Stimulated activated CD4-positive, alpha-beta T cell treated with anti-CD3 and anti-CD28 coated beads, Interleukin-15, amount 100 ng/mL, for 48 hours (primary cell): ENCODE results near the gene ASTN2.
A peak's percentile ranks its signal among the peaks of the same experiment; 100 is the strongest.

Experiments used
- DNase-seq, 2 donors: peaks; one replicate each; pipeline ENCODE4 v3.0.0-alpha.2; 2020; ENCODE audit warnings: low read depth in 2 of 2

Gene ASTN2

GRCh38 chr9:116627433-116627832 is 787.4 kb downstream of the ASTN2 start:
- DNase-seq = no peak

GRCh38 chr9:116626762-116627161 is 788.1 kb downstream of the ASTN2 start:
- DNase-seq = no peak

- no peak for DNase-seq
Measured at GRCh38 chr9:116623715-116624114, 791.1 kb downstream of the ASTN2 start.

- DNase-seq = no peak
Measured at GRCh38 chr9:116617389-116617788, 797.5 kb downstream of the ASTN2 start.

GRCh38 chr9:116616304-116616914 is 798.4 kb downstream of the ASTN2 start:
- DNase-seq = no peak

- no peak for DNase-seq
Measured at GRCh38 chr9:116608064-116608463, 806.8 kb downstream of the ASTN2 start.

- DNase-seq = no peak
Measured at GRCh38 chr9:116605904-116606341, 808.9 kb downstream of the ASTN2 start.

- DNase-seq = no peak
Measured at GRCh38 chr9:116605060-116605459, 809.8 kb downstream of the ASTN2 start.

GRCh38 chr9:116604251-116604650 is 810.6 kb downstream of the ASTN2 start:
- DNase-seq = no peak

- no peak for DNase-seq
Measured at GRCh38 chr9:116599342-116599884, 815.4 kb downstream of the ASTN2 start.

GRCh38 chr9:116596646-116597045 is 818.2 kb downstream of the ASTN2 start:
- DNase-seq = no peak

- peak in 1 of 2 donors; percentile 2 for DNase-seq
Measured at GRCh38 chr9:116594547-116594946, 820.3 kb downstream of the ASTN2 start.

- DNase-seq = no peak
Measured at GRCh38 chr9:116592970-116593369, 821.9 kb downstream of the ASTN2 start.

GRCh38 chr9:116589392-116590354 is 825.2 kb downstream of the ASTN2 start:
- DNase-seq = peak; percentile 5 to 15

GRCh38 chr9:116587919-116588318 is 826.9 kb downstream of the ASTN2 start:
- no peak for DNase-seq

- no peak for DNase-seq
Measured at GRCh38 chr9:116585896-116586295, 829.0 kb downstream of the ASTN2 start.

GRCh38 chr9:116585204-116585603 is 829.7 kb downstream of the ASTN2 start:
- DNase-seq = no peak

GRCh38 chr9:116580853-116581252 is 834.0 kb downstream of the ASTN2 start:
- DNase-seq = no peak

- DNase-seq = no peak
Measured at GRCh38 chr9:116576386-116576785, 838.5 kb downstream of the ASTN2 start.

- DNase-seq = no peak
Measured at GRCh38 chr9:116574027-116574679, 840.7 kb downstream of the ASTN2 start.

GRCh38 chr9:116572095-116572748 is 842.6 kb downstream of the ASTN2 start:
- peak in 1 of 2 donors; percentile 16 for DNase-seq

- DNase-seq = no peak
Measured at GRCh38 chr9:116569111-116569510, 845.7 kb downstream of the ASTN2 start.
